Progenitor cell of endocrine pancreas (in vitro differentiated cells): ENCODE measurements around the gene ZNF484. TPM values are rescaled to one million over a fixed set of nuclear protein-coding genes. Genes with fewer than 3 reads are reported as not detected.
"Not testable (repeated sequence)": the region's sequence is repeated elsewhere in the genome, so short reads cannot be mapped to it uniquely, and the experiment has no call there.

Experiments
- DNase-seq: peaks from one replicate; pipeline ENCODE4 v3.0.0; 2021; ENCODE audit warnings: low spot score; ENCODE audit not compliant: unreplicated experiment
- H3K27ac Mint-ChIP-seq: 2 replicates; pipeline ENCODE4 v1.8.0; 2021; ENCODE audit warnings: mild to moderate bottlenecking, moderate library complexity, mixed read lengths
- H3K27me3 Mint-ChIP-seq: 2 replicates; pipeline ENCODE4 v1.8.0; 2021; ENCODE audit warnings: mixed read lengths
- H3K36me3 Mint-ChIP-seq: 2 replicates; pipeline ENCODE4 v1.8.0; 2022; ENCODE audit warnings: mixed read lengths; ENCODE audit not compliant: insufficient read depth
- H3K4me1 Mint-ChIP-seq: 2 replicates; pipeline ENCODE4 v1.8.0; 2021; ENCODE audit warnings: low read depth, mixed read lengths
- H3K4me3 Mint-ChIP-seq: 2 replicates; pipeline ENCODE4 v1.8.0; 2021; ENCODE audit warnings: low read depth, mild to moderate bottlenecking, moderate library complexity, mixed read lengths
- H3K9me3 Mint-ChIP-seq: 2 replicates; pipeline ENCODE4 v1.8.0; 2021; ENCODE audit warnings: low read depth, mixed read lengths
- total RNA-seq: library from RNA; stranded (reverse); gene quantifications from 2 replicates; pipeline ENCODE4 v1.2.1, GENCODE V29; 2021
- TF ChIP-seq, protein P1 (sequence below): fragments of 200-600 bp; sonication (generic); IDR thresholded peaks from one replicate; pipeline ENCODE4 v1.5.0; 2021; ENCODE audit warnings: antibody characterized with exemption, mild to moderate bottlenecking; ENCODE audit not compliant: unreplicated experiment

Gene ZNF484
- total RNA-seq, 1 donor from 2014 or later = 11.1 TPM

DNA sequence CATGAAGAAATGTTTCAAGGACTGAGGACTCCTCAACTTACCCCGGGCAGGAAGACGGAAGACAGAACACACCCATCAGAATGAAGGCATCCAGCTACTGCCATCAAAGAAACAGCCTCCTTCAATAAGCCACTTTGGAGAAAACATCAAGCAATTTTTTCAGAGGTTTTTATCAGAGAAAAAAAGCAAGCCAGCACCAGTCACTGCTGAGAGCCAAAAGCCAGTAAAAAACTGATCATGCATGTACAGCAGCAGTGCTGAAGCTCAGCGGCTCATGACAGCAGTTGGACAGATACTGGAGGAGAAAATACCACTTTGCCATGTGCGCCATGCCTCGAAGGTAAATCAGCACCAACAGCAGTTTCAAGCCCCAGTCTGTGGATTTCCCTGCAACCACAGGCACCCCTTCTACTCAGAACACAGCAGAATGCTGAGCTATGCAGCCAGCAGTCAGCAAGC, 10.1 kb upstream of the ZNF484 start:
- DNase-seq = no peak

DNA sequence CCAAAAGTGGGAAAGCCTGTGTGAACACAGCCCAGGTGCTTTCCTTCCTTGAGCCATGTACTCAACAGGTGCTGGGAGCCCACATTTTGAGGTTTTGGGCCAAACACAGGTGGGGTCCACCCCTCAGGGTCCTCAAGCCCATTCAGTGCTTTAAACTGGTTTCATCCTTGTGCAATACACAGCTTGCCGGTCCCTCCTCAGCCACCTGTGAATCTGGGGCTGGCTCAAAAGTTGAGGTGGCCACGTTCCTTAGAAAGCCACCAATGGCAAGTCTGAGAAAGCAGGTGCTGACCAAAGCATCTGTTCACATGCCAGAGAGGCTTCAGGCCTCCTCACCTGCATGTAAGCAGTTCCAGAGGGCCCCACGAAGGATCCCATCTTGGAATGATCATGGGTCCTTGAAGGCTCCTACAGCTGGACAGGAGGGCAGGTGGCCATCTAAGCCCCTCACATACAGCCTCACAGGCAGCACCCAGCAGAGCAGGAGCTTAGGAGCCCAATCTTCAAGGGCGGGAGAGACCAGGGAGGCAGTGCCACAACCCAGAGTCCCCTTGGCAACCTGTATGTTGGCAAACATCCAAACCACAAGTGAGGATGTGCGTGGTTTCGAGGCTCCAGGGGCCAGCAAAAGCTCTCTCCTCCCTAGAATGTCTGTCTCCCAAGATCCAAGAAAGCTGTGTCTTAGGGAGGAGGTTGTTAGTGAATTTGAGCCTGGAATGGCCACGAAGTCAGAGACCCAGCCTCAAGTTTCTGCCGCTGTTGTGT, 9.2 kb upstream of the ZNF484 start:
- not testable (repeated sequence) for H3K27ac Mint-ChIP-seq, H3K4me3 Mint-ChIP-seq, H3K4me1 Mint-ChIP-seq, H3K36me3 Mint-ChIP-seq, H3K9me3 Mint-ChIP-seq, DNase-seq
- peaks cover 26% of the 10 kb centered on the region for H3K27me3 Mint-ChIP-seq

More for the DNA sequence above, 10.1 kb upstream of the ZNF484 start:
- Mint-ChIP-seq H3K4me1 (peaks cover 3% of the 10 kb centered on the region), H3K4me3 (no peak overlapping the region), H3K27me3 (peaks cover 29% of the 10 kb centered on the region), H3K9me3 (no peaks in the 10 kb centered on the region), H3K36me3 (no peaks in the 10 kb centered on the region), H3K27ac (no peak overlapping the region)
- TF ChIP-seq, protein P1, sequence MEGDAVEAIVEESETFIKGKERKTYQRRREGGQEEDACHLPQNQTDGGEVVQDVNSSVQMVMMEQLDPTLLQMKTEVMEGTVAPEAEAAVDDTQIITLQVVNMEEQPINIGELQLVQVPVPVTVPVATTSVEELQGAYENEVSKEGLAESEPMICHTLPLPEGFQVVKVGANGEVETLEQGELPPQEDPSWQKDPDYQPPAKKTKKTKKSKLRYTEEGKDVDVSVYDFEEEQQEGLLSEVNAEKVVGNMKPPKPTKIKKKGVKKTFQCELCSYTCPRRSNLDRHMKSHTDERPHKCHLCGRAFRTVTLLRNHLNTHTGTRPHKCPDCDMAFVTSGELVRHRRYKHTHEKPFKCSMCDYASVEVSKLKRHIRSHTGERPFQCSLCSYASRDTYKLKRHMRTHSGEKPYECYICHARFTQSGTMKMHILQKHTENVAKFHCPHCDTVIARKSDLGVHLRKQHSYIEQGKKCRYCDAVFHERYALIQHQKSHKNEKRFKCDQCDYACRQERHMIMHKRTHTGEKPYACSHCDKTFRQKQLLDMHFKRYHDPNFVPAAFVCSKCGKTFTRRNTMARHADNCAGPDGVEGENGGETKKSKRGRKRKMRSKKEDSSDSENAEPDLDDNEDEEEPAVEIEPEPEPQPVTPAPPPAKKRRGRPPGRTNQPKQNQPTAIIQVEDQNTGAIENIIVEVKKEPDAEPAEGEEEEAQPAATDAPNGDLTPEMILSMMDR = no peak

DNA sequence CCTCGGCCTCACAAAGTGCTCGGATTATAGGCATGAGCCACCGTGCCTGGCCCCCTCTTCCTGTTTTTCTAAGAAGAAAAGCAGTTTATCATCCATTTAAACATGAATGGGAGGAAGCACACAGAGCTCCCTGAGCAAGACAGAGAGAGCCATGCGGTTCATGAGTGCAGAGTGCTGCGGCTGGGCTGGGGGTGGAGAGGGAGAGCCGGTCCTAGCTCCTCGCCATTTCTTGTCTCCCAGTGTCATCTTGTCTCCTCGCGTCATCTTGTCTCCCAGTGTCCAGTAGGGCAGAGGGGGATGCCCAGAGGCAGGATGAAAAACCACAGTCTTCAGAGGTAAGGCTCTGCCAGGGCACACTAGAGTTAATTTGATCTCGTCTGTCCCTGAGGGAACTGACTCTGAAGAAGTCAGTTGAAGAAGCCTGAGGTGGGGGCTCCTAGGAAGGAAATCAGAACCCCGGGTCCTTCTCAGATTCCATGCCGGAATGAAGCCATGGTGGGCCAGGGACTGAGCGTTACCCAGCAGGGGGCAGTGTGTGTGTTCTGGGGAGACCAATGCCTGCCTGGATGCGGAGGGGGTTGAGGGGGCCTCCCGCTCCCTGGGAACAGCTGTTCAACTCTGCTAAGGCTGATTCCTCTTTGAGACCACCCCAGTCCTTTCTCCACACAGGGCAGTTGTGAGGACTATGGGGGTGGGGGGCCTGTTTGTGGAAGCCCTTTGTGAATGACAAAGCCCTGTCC, 6.0 kb upstream of the ZNF484 start:
- not testable (repeated sequence) for H3K4me3 Mint-ChIP-seq, H3K36me3 Mint-ChIP-seq, H3K27ac Mint-ChIP-seq, H3K4me1 Mint-ChIP-seq, H3K9me3 Mint-ChIP-seq, DNase-seq
- TF ChIP-seq, protein P1 = peak; percentile 14
- H3K27me3 Mint-ChIP-seq = peaks cover 19% of the 10 kb centered on the region

DNA sequence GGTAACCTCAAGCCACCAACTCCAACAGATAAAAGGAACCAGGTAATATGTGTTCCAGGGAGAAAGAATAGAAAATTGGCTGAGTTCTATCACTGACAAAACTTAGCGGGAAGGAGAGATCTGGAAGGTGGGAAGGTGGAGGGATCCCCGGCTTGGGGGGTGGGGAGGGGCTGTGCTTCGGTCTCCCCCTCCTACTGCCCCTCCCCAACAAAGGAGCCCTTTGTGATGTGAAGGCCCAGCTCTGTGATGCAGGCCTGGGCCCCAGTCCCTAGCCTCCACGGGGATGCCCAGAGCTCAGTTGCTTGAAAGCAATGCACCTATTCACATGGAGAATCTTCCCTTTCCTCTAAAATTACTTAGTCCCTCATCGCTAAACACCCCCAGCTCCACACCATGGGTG, 4.4 kb upstream of the ZNF484 start:
- no peak for DNase-seq
- H3K4me1 Mint-ChIP-seq = peaks cover 7% of the 10 kb centered on the region
- H3K9me3 Mint-ChIP-seq = no peaks in the 10 kb centered on the region
- H3K27ac Mint-ChIP-seq = no peak overlapping the region
- peaks cover 8% of the 10 kb centered on the region for H3K27me3 Mint-ChIP-seq
- H3K4me3 Mint-ChIP-seq = no peak overlapping the region
- H3K36me3 Mint-ChIP-seq = no peaks in the 10 kb centered on the region
- TF ChIP-seq, protein P1 = no peak

DNA sequence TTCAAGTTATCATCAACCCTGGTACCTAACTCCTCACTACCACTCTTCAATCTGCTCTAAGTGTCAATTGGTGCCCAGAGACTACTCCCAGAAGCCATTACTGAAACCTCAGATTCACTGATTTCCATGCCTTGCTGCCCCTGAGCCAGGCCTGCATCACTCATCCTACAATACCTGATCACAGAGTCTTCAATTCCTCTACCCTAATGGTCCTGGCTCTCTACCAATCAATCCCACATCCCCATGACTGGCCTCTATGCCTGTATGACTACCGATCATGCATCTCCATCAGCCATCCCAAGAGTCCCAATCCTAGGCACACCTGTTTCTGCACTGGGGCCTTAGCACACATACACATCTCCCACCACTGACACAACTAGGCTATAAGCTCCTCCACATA, 2.5 kb downstream of the ZNF484 start:
- no peak overlapping the region for H3K27ac Mint-ChIP-seq
- no peaks in the 10 kb centered on the region for H3K9me3 Mint-ChIP-seq
- TF ChIP-seq, protein P1 = no peak
- peaks cover 7% of the 10 kb centered on the region for H3K36me3 Mint-ChIP-seq
- H3K4me1 Mint-ChIP-seq = peaks cover 15% of the 10 kb centered on the region
- no peak overlapping the region for H3K4me3 Mint-ChIP-seq
- no peak for DNase-seq
- no peaks in the 10 kb centered on the region for H3K27me3 Mint-ChIP-seq
